GM19467 (cell line): ENCODE measurements around the gene WDR88.
"Not testable (repeated sequence)": the region's sequence is repeated elsewhere in the genome, so short reads cannot be mapped to it uniquely, and the experiment has no call there.

Experiments
- ATAC-seq: cut with Tn5 transposase; IDR thresholded peaks from one replicate; pipeline ENCODE4 v1.9.1; 2021; ENCODE audit warnings: mild to moderate bottlenecking, moderate library complexity; ENCODE audit not compliant: unreplicated experiment

Gene WDR88

DNA sequence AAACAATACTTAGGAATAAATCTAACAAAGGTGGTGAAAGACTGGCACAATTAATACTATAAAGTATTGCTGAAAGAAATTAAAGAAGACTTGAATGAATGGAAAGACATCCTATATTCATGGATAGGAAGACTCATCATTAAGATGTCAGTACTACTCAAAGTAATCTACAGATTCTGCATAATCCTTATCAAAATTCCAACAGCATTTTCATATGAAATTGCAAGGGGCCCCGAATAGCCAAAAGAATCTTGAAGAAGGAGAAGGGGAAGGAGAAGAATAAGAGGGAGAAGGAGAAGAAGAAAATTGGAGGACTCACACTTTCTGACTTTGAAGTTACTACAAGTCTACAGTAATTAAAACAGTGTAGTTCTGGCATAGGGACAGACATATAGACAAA lies 36.6 kb downstream of the WDR88 start:
- ATAC-seq, result no peak

DNA sequence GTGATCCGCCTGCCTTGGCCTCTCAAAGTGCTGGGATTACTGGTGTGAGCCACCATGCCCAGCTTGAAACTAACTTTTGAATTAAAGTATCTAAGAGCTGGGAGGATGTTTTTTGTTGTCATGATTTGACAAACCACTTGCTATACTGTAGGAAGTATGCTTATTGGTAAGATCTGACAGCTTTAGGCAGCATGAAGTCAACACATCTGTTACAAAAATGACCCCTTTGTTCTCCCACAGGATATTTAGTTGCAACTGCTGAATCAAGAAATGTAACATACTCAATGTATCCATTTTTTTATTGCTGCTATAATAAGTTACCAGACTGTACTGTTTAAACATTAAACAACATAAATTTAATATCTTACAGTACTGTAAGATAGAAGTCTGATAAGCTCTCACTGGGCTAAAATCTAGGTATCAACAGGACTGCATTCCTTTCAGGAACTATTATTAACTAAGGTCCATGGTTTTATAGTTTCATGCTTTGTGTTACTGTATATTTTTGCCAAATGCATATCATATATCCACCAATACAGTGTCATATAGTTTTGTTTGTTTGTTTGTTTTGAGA lies 39.4 kb downstream of the WDR88 start:
- no peak for ATAC-seq

DNA sequence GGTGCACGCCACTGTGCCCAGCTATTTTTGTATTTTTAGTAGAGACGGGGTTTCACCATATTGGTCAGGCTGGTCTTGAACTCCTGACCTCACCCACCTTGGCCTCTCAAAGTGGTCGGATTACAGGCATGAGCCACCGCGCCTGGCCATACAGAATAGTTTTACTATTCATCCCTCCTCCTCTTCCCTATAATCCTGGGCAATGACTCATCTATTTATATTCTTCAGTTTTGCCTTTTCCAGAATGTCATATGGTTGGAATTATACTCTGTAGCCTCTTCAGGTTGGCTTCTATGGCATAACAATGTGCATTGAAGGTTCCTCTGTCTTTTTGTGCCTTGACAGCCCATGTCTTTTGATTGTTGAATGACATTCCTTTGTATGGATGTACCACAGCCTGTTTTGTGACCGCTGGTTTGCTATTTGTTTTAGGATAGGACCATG lies 40.0 kb downstream of the WDR88 start:
- no peak for ATAC-seq

DNA sequence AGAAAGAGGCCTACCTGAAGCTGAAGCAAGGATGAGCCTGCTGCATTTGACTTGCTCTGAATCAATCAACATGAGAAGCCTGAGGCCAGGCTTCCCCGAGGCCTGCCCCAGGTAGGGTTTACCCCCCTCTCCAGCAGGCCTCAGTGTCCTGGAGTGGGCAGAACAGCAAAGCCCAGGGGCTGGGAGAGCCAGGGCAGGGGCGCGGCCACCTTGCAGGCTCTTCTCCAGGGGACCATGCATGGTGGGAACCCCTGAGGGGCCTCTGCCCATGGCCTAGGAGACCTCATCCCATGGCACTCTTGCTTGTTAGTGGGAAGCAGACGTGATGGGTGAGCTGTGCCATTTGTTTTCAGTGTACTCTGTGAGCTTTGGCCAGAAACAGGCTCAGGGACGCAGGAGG lies 42.3 kb downstream of the WDR88 start:
- ATAC-seq, result no peak

DNA sequence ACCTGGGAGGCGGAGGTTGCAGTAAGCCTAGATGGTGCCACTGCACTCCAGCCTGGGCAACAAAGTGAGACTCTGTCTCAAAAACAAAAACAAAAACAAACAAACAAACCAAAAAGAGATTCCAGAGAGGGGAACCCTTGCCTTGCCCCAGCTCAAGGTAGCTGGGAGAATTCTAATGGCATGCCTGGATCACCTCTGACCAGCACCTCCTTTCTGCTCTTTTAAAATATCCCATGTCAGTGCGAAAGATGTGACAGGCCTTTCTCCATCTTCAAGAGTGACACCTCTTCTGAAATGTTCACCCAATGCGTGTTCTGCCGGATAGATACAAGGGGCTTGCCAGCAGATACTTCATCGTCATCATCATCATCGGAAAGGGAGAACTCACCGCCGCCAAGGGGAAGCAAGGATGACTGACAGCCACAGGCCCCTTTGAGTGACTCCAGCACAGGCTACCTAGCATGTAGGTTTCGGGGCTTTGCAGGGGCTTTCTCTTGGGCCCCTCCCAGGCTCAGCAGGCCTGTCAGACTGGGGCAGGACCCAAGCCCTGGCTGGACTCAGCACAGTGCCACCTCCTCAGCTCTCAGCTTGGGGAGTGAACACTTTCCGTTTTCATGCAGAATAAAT lies 43.4 kb downstream of the WDR88 start:
- ATAC-seq, result no peak

DNA sequence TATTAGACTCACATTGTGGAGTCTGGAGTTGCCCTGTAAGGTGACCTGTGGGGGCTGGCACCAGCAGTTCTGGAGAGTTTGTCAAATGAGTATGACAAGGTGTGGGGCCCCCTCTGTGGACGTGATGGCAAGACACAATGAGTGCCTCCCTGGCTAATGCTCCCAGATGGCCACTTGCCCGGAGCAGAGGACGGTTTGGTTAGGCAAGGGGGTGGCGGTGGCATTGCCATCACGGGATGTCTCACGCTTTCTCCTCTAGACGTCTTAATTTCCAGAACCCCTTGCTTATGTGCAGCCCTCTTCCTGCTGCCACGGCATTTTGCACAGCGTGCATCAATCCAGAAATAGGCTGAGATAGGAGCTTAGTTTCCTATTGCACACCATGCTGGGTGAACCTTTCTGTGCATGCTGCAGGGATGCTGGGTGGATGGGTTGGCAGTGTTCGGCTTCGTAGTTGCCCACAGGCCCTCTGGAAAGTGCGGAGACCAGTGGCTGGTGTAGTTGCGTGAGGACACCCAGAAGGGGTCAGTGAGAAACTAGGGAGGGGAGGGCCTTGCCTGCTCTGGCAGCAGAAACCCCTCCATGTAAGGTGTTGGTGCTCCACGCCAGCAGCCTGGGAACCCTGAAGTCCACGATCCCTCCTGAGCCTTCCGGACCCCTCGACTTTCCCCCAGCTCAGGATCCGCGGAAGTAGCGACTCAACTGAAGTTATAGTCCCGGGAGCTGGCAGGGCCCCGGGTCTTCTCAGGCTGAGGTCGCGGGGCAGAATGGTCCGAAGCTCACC lies 44.2 kb downstream of the WDR88 start:
- no peak for ATAC-seq

DNA sequence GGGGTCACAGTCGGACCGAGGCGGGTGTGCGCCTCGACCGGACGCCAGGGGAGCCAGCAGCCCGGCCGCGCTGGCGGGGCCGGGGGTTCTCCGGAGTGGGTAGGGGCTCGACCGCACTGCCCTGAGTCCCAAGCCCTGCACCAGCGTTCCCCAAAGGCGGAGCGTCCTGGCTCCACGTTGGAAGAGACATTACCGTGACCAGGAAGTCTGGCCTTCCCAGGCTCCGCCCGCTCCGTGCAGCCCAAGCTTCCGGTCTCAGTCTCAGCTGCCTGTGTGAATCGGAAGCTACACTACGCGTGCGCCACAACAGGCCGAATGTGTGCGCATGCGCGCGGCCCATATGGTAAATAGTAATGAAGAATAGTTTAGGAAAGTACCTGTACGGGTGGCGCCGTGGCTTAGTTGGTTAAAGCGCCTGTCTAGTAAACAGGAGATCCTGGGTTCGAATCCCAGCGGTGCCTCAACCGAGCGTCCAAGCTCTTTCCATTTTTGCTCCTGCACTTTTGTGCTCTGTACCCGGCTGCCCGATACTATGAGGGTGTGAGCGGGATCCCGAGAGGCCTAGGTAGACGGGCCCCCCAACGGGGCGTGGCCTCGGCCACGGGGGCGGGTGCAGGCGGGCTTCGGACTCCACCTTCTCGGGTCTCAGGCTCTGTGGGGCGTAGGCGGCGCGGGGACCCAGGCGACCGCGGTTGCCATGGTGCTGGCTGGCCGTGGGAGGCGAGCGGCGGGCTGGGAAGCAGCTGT lies 44.9 kb downstream of the WDR88 start:
- ATAC-seq, result peak; percentile 86

DNA sequence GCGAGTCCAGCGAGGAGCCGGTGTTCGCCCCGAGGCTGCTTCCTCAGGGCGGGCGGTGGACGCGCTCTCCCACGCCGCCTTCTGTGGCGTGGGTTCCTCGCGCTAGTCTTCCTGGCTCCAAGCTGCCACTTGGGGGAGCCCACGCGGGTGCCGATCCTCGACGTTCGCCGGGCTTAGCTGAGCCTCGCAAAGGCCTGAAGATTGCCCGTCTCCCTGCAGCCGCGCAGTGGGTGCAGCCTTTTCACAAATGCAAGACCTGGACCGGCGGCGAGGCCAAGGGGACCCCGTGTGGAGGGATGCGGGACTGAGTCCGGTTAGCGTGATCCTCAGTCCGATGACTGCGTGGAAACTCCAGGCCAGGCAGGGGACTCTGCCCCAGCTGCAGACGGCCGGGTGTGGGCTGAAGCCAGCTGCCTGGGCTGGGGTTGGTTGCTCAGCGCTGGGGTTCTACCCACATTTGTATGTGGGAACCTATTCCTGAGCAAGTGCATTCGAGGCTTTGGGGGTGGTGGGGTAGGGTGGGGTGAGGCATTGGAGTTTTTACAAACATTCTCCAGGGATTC lies 45.6 kb downstream of the WDR88 start:
- ATAC-seq, result peak; percentile 19

DNA sequence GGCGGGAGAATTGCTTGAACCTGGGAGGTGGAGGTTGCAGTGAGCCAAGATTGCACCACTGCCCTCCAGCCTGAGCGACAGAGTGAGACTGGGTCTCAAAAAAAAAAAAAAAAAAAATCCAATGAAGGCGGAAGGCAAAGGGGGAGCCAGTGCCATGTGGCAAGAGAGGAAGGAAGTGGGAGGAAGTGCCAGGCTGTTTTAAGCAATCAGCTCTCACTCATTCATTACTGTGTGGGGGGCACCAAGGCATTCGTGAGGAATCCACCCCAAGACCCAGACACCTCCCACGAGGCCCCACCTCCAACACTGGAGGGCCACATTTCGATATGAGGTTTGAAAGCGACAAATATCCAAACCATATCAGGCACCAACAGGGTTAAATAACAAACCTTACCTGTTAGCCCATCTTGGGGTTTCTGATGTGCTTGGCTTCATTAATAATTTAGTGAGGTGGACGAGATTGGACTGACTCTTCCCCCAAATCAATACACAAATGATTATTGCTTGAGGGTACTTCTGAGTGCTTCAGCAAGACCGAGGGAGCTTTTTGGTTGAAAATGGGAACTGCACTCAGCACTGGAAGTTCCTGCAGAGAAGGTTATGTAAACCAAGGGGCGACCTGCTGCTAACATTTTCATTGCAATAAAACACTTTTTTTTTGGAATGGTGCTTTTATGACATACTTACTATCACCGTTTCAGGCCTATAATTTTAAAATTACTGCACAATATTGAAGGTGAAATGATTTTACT lies 54.7 kb downstream of the WDR88 start:
- no peak for ATAC-seq

DNA sequence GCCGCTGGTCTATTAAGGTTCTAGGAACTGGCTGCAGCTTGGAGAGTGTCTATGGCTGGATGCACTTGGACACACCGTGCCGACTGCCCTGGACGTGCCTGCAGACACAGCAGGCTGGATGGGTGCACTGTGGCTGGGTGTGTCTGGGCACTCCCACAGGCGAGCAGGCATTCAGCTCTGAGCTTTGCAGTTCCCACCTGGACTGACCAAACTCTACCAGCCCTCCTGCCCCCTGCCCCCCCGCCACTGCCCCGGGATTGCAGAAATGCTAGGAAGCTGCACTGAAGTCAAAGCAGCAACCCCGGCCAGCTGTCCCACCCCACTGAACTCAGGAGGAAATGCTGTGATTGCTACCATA lies 55.2 kb downstream of the WDR88 start:
- ATAC-seq, result no peak

DNA sequence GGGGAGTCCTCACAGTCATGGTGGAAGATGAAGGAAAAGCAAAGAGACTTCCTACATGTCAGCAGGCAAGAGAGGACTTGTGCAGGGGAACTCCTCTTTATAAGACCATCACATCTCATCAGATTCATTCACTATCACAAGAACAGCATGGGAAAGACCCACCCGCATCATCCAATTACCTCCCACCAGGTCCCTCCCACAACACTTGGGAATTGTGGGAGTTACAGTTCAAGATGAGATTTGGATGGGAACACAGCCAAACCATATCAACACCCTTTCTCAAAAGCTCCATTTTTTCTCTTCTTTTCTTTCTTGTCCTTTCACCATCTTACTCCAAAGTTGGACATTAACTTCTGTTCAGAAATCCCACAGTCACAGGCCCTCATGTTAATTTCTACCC lies 57.5 kb downstream of the WDR88 start:
- ATAC-seq, result no peak

DNA sequence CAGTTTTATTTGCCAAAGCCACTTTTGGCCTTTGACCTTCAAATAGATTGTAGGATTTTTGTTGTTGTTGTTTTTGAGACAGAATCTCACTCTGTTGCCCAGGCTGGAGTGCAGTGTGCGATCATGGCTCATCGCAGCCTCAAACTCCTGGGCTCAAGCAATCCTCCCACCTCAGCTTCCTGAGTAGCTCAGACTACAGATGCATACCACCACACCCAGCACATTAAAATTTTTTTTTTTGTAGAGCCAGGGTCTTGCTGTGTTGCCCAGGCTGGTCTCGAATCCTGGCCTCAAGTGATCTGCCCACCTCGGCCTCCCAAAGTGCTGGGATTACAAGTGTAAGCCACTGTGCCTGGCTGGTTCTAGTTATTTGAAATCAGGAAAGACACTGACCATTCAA lies 59.2 kb downstream of the WDR88 start:
- ATAC-seq, result not testable (repeated sequence)

DNA sequence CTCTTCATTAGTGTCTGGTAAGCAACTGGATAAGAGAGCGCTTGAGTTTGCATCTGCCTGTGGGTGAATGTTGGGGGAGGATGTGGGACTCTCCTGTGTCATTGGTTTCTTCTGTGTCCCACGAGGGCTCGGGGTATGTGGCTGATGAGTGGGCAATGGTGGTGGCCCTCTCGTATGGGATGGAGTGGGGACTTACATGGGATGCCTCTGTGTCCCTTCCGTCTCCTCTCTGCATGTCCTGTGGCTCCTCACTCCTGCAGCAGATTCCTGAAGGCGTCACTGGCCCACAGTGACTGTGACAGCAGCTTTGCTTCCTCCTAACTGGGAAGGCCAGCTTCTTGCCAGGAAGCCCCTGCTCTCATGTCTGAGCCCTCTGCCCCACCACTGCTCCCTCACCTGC lies 59.6 kb downstream of the WDR88 start:
- ATAC-seq, result no peak

DNA sequence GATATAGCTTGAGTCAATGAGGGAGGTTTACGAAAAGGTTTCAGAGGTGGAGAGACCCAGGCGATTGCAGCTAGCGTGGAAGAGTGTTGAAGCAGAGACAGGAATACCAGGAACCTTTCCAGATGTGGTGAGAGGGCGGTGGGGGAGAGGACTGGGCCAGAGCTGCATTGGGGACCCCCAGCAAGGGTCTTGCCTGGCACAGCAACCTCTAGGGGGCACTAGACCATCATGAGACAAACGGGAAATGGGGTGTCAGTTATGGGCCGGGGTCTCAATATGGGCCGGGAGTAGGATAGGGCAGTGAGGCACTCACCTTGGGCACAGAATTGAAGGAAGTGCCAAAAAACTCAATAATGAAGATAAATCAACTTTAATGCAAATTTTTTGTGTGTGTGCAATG lies 60.1 kb downstream of the WDR88 start:
- no peak for ATAC-seq

DNA sequence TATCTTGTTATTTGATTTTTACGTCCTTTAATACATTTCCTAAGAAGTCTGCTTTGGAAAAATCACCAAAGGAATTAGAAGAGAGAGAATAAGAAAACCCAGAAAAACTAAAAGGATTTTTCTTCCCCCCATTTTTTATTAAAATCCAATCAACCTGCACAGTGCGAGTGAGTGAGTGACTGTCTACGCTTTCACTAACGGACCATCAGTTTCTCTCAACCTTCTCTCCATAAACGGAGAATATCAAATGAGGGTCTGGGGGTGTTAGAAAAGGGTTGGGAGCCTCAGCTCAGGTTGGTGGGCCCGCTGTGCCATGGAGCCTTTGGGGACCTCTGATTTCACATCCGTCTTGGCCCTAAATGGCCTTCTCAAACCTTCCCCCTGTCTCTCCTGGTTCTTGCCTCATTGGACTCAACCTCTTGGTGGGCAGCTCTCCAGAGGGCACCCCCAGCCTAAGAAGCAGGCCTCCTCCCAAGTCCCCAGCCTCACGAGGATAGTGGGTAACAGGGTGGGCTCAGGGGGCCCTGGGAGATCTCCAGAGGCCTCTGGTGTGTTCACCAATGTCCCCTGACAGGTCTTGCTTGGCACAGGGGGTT lies 61.5 kb downstream of the WDR88 start:
- ATAC-seq, result no peak

DNA sequence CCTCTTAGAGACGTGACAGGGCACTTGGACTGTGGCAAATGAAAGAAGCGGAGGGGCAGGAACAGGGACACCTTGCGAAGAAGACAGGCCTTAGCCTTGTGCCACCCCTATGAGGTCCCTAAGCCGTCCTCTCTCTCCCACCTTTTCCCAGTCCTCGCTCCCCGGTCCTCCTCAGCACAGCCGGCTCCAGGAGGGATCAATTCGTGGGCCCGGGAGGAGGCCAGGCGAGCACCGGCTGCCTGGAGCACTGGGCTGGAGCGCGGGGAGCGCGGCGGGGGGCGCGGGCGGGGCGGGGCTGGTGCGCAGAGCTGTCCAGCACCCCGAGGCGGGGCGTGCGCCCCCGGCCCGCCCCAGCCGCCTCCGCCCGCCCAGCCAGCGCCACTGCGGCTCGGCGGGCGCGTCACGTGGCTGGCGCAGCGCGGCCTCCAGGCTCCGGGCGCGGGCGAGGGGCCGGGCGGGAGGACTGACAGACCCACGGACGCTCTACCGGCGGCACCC lies 62.0 kb downstream of the WDR88 start, which contains the start of gene LRP3:
TSS of gene LRP3 (plus strand) at position 466 of the 498 bp plus-strand sequence. CDS start 456 bp downstream, outside the sequence.
- no peak for ATAC-seq

DNA sequence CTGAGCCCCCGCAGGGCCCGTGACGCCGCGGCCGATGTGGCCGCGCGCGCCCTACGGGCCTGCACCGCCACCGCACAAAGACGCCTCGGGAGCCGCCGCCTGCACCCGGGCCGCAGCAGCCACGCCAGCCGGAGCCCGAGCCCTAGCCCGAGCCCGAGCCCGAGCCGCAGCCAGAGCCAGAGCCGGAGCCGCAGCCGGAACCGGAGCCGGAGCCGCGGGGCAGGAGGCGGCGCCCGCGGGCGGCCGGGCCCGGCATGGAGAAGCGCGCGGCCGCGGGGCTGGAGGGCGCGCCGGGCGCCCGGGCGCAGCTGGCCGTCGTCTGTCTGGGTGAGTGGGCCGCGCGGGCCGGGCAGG lies 62.6 kb downstream of the WDR88 start:
- no peak for ATAC-seq

DNA sequence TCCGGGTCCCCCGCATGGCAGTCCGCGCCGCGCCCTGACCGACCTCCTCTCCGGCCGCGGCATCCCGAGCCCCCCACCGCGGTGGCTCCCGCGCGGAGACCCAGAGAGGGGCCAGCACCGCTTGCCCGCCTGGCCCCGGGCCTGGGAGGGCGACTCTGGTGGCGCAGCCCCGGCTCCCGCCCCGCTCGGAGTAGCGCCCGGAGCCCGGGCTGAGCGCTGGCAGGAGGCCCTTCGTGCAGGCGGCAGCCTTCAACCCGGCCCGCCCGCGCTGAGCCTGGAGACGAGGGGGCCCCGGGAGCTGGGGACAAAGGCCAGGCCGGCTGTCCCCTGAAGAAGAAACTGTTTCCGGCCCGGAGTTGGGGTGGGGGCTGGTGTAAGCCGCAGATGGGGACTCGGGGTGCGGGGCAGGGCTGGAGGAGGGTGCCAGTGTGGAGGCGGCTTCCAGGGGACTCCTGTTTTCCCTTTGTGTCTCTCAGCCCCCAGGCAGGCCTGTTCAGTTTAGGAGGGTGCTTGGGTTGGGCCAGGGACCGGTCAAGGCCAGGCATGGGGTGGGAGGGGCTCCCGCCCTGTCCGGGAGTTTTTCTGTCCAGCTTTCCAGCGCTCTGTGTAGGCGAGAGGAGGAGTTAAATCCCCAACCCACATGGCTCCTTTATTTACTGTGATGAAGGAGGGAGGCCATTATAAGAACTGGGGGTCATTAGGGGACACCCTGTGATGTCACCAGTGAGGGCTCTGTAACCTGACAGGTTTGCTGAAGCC lies 63.2 kb downstream of the WDR88 start:
- ATAC-seq, result no peak

DNA sequence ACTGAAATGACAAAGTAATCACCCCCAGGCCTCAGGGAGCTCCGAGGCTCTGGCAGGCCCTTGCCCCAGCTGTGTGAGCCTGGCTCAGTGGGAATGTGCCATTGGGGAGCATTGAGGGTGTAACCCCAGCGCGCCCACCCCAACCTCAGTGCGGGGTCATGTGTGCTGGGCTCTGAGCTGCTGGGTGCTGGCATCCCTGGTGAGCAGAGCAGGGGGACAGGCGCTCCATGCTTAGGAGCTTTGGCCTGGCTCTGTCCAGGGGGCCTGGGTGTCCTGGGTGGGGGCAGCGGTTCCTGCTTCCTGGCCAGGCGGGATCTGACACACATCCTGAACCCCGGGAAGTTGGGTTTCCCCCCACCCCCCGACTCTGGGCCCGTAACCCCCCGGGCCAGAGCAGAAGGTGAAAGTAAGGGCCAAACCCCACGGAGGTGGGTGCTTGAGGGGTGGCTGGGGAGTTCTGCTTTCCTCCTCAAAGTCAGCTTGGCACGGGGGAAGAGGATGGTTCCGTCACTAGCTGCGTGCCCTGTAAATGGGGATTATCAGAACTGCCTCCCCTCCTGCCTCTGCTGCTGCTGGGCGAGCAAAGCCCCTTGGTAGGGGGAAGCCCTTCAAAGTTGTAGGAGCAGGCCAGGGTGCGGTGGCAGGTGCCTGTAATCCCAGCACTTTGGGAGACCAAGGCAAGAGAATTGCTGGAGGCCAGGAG lies 63.9 kb downstream of the WDR88 start:
- ATAC-seq, result no peak
